ENCODE data around the gene CENPH. TPM values are rescaled to one million over a fixed set of nuclear protein-coding genes. Genes with fewer than 3 reads are reported as not detected.

CENPH gene
- total RNA-seq, 1 donor from 2014 or later = 13.0 TPM

- H3K27me3 Mint-ChIP-seq = no peaks in the 10 kb centered on the region
- intact Hi-C loops (cut with micrococcal nuclease) = no loop called here
Measured at GRCh38 chr5:69152731-69153130, 36.7 kb upstream of the CENPH start.

DNA sequence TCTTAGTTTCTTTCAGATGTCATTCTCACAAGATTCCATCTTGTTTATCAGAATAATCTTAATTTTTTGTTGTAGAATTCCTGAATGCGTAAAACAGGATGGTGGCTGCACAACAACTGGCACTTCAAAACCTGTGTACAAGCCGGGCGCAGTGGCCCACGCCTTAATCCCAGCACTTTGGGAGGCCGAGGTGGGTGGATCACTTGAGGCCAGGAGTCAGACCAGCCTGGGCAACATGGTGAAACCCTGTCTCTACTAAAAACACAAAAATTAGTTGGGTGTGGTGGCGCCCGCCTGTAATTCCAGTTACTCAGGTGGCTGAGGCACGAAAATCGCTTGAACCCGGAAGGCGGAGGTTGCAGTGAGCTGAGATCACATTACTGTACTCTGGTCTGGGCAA, 32.9 kb upstream of the CENPH start:
- H3K27me3 Mint-ChIP-seq = no peaks in the 10 kb centered on the region
- no peaks in the 10 kb centered on the region for H3K4me1 Mint-ChIP-seq
- no peak for ATAC-seq (ENCODE audit: low read depth)
- DNase-seq = no peak
- intact Hi-C loops (cut with micrococcal nuclease) = no loop called here
- H3K36me3 Mint-ChIP-seq (ENCODE audit: low read depth) = no peaks in the 10 kb centered on the region
- CTCF ChIA-PET = no interaction called here
- TF ChIP-seq, protein P1, sequence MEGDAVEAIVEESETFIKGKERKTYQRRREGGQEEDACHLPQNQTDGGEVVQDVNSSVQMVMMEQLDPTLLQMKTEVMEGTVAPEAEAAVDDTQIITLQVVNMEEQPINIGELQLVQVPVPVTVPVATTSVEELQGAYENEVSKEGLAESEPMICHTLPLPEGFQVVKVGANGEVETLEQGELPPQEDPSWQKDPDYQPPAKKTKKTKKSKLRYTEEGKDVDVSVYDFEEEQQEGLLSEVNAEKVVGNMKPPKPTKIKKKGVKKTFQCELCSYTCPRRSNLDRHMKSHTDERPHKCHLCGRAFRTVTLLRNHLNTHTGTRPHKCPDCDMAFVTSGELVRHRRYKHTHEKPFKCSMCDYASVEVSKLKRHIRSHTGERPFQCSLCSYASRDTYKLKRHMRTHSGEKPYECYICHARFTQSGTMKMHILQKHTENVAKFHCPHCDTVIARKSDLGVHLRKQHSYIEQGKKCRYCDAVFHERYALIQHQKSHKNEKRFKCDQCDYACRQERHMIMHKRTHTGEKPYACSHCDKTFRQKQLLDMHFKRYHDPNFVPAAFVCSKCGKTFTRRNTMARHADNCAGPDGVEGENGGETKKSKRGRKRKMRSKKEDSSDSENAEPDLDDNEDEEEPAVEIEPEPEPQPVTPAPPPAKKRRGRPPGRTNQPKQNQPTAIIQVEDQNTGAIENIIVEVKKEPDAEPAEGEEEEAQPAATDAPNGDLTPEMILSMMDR (IDR thresholded peaks at IDR 0.05) = no peak
- H3K9me3 Mint-ChIP-seq = no peaks in the 10 kb centered on the region
- H3K27ac Mint-ChIP-seq = no peak overlapping the region
- POLR2A ChIA-PET = no interaction called here
- no peak overlapping the region for H3K4me3 Mint-ChIP-seq

More at GRCh38 chr5:69152731-69153130, 36.7 kb upstream of the CENPH start:
- Mint-ChIP-seq H3K9me3 (no peaks in the 10 kb centered on the region), H3K4me1 (no peaks in the 10 kb centered on the region), H3K27ac (no peak overlapping the region), H3K4me3 (no peak overlapping the region), H3K36me3 (ENCODE audit: low read depth) (no peaks in the 10 kb centered on the region)
- TF ChIP-seq, protein P1 (IDR thresholded peaks at IDR 0.05) = no peak
- DNase-seq (no peak), ATAC-seq (ENCODE audit: low read depth) (no peak)
- ChIA-PET POLR2A (no interaction called here), CTCF (no interaction called here)

- TF ChIP-seq, protein P1 (IDR thresholded peaks at IDR 0.05) = no peak
- ATAC-seq (ENCODE audit: low read depth) (no peak), DNase-seq (no peak)
- POLR2A ChIA-PET = no interaction called here
- H3K27ac Mint-ChIP-seq = no peak overlapping the region
- CTCF ChIA-PET = no interaction called here
- no peaks in the 10 kb centered on the region for H3K9me3 Mint-ChIP-seq
- H3K4me1 Mint-ChIP-seq = no peaks in the 10 kb centered on the region
- no peaks in the 10 kb centered on the region for H3K27me3 Mint-ChIP-seq
- intact Hi-C loops (cut with micrococcal nuclease) = no loop called here
- no peaks in the 10 kb centered on the region for H3K36me3 Mint-ChIP-seq (ENCODE audit: low read depth)
- no peak overlapping the region for H3K4me3 Mint-ChIP-seq
Measured at GRCh38 chr5:69158039-69158438, 31.3 kb upstream of the CENPH start.

DNA sequence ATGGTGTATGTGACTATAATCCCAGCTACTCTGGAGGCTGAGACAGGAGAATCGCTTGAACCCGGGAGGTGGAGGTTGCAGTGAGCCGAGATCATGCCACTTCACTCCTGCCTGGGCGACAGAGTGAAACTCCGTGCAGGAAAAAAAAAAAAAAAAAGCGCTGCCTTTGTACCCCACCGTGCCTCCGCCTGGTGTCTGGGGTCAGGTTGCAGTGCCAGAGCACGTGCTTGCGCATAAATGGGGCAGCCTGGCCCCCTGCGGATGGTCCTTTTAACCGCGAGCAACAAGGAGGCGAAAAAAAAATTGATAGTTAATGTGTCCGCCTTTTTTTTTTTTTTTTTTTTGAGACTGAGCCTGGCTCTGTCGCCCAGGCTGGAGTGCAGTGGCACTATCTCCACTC, 28.7 kb upstream of the CENPH start:
- no peaks in the 10 kb centered on the region for H3K36me3 Mint-ChIP-seq (ENCODE audit: low read depth)
- no peaks in the 10 kb centered on the region for H3K4me1 Mint-ChIP-seq
- no peak overlapping the region for H3K4me3 Mint-ChIP-seq
- intact Hi-C loops (cut with micrococcal nuclease) = no loop called here
- no peaks in the 10 kb centered on the region for H3K27me3 Mint-ChIP-seq
- POLR2A ChIA-PET = no interaction called here
- no peak overlapping the region for H3K27ac Mint-ChIP-seq
- DNase-seq (no peak), ATAC-seq (ENCODE audit: low read depth) (no peak)
- TF ChIP-seq, protein P1 (IDR thresholded peaks at IDR 0.05) = no peak
- CTCF ChIA-PET = no interaction called here
- no peaks in the 10 kb centered on the region for H3K9me3 Mint-ChIP-seq

GRCh38 chr5:69166686-69167492, 22.5 kb upstream of the CENPH start, which contains the start of gene CCNB1:
CCNB1 (plus strand) TSS chr5:69167150; CDS start chr5:69167263, 113 bp downstream.
- ATAC-seq (ENCODE audit: low read depth) (peak; percentile 100), DNase-seq (peak; percentile 94)
- peaks cover 23% of the 10 kb centered on the region for H3K4me1 Mint-ChIP-seq
- H3K27ac Mint-ChIP-seq = peak within 1 kb of the TSS; percentile 89
- peaks cover 2% of the 10 kb centered on the region for H3K9me3 Mint-ChIP-seq
- peak within 1 kb of the TSS; percentile 96 for H3K4me3 Mint-ChIP-seq
- peaks cover 17% of the 10 kb centered on the region for H3K36me3 Mint-ChIP-seq (ENCODE audit: low read depth)
- TF ChIP-seq, protein P1 (IDR thresholded peaks at IDR 0.05) = no peak
- ChIA-PET POLR2A (interaction anchor here (0.8 to 1.9 kb wide), 5 partner anchors 10 to 73 kb away, joined by 3 to 10 read pairs (median 6); partner anchors contain the start of genes CDK7, CENPH and SLC30A5), CTCF (interaction anchor here (0.6 to 1.7 kb wide), 2 partner anchors 50 to 73 kb away, joined by 3 to 9 read pairs; partner anchors contain the start of gene SLC30A5)
- H3K27me3 Mint-ChIP-seq = no peaks in the 10 kb centered on the region
- intact Hi-C loops (cut with micrococcal nuclease) = loop anchor here (1.0 kb wide), 8 partner anchors 22 to 202 kb away; partner anchors contain the start of genes AK6, CCDC125, CDK7 and CENPH
